Measurements from ENCODE around the gene ADAM12.
"Not testable (repeated sequence)": the region's sequence is repeated elsewhere in the genome, so short reads cannot be mapped to it uniquely, and the experiment has no call there.

ADAM12 gene

GRCh38 chr10:126208726-126209302 lies 179.5 kb downstream of the ADAM12 start:
- no peak for DNase-seq

- DNase-seq: no peak
These were observed 180.4 kb downstream of the ADAM12 start for GRCh38 chr10:126207851-126208250.

DNA sequence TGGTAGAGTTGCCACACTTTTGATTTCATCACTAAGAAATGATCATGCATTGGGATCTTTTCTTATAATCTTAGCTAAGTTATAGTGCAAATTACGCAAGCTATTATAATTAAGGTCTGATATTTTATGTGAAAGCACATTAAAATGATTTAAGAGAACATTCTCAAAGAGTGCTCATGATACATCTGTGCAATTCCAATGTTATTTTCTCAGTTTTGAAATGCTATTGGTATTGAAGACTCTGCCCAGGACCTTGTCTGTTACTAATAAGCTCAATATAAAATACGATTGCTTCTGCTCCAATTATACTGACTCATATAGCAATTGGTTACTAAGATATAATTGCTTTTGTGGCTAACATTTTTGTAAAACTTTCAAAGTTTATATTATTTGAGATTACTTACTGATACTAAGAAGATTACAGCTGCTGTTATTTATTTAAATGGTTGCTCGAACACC lies 180.9 kb downstream of the ADAM12 start:
- DNase-seq: no peak

GRCh38 chr10:126205486-126206205 lies 182.6 kb downstream of the ADAM12 start:
- no peak for DNase-seq

- DNase-seq: no peak
These were observed 184.0 kb downstream of the ADAM12 start for GRCh38 chr10:126204320-126204719.

- no peak for DNase-seq
These were observed 184.5 kb downstream of the ADAM12 start for GRCh38 chr10:126203746-126204145.

- no peak for DNase-seq
These were observed 186.7 kb downstream of the ADAM12 start for GRCh38 chr10:126201603-126202002.

- no peak for DNase-seq
These were observed 188.9 kb downstream of the ADAM12 start for GRCh38 chr10:126199221-126199998.

DNA sequence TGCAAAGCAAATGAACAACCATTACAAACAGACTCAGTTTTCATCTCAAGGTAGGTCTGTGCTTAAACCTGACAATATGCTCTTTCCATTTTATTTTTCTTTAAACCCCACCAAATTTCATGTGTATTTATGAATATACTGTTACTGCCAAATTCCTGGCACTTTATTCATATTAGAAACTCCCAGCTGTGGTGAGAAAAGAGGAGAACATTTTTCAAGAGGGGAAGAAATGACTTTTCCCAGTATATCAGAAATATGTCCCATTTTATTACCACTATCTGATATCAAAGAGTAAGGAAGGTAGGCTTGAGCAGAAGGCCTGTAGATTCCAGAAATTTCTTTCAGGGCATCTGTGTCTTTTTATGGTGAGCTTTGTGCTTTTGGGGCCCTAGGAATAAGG lies 189.6 kb downstream of the ADAM12 start:
- DNase-seq: no peak

DNA sequence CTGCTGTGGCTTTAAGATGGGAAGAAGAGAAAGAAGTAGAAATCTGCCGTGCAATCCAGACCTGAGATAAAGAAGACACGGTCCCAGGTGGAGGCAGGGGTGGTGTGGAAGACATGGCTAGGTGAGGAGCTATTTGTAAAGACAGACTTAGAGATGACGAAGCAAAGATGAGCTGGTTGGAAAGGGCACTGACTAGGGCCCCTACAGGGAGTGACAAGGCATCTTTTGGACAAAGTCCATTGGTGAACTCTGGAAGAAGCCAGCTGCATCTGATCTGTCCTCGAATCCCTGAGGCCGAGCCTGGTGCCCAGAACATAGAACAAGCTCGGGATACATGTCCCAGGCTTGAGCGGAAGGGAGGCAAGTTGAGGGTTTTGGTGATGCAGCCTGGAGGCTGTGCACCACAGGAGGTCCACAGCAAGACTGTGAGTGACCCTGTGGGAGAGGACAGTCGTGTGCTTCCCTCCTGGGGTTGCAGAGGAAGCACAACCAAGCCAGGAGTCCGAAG lies 191.2 kb downstream of the ADAM12 start:
- no peak for DNase-seq

- DNase-seq: no peak
These were observed 192.0 kb downstream of the ADAM12 start for GRCh38 chr10:126196281-126196680.

DNA sequence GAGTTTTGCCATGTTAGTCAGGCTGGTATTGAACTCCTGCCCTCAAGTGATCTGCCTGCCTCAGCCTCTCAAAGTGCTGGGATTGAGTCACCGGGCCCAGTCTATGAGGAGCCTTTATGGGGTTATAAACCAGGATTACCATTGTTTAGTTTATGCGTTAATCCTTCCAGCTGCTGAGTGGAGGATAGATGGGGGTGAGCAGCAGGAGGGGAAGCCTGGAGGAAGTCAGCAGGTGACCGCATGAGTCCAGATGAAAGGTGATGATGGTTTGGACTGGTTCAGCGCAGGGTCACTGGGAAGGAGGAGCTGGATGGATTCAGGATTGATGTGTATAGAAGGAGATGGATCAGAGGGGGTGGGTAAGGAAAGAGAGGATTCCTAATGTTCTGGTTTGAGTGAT lies 197.1 kb downstream of the ADAM12 start:
- DNase-seq: no peak

GRCh38 chr10:126188679-126189200 lies 199.5 kb downstream of the ADAM12 start:
- DNase-seq: no peak

DNA sequence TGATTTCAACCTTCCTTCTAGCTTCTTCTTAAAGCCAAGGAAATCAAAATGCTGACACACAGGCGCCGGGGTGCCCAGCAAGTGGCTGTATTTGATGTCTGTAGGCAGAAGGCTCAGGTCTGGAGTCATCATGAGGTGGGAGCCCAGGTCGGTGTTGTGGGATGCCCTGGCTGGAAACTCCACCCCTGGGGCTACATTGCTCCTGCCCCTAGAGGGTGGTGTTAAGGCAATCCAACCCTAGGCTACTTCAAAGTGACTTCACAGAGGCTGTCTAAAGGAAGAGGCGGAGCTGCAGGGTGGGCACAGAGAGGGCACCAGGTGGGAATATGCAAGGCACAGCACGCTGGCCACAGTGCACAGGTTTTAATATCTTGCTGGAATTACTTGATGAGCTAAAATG lies 200.9 kb downstream of the ADAM12 start:
- no peak for DNase-seq

GRCh38 chr10:126186766-126187165 lies 201.5 kb downstream of the ADAM12 start:
- DNase-seq: no peak

- no peak for DNase-seq
These were observed 202.4 kb downstream of the ADAM12 start for GRCh38 chr10:126185676-126186447.

DNA sequence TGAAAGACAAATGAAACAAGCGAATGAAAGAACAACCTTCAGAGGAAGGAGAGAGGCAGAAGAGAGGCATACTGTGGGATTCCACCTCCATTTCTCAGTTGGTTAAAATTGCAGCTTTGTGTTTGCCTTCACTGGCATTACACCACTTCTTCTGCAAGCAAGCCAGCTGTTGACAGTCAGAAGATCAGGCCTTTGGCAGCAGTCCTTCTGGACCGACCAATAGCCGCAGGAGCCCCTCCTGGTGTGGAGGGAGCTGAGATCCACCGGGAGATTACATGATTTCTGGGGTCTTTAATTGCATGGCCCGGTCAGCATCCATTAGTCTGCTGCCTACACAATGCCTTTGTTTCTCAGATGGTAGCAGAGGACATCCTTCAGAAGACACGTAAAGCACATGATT lies 206.7 kb downstream of the ADAM12 start:
- DNase-seq: no peak

DNA sequence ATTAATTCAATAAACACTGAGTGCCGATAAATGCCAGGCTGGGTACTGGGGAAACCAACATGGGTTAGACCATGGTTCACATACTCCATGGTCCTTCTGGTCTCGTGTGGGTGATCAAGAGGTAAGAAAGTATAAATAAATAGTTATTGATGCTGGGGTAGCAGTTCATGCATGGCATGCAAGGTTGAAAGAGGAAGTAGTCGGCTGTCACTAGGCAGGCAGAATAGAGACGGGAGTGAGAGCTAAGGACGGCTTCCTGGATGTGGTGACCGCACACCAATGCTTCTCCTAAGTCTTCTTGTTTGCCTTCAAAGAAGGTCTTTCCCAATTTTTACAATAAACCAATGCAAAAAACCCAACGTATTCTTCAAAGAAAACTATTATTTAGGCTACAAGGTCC lies 208.6 kb downstream of the ADAM12 start:
- no peak for DNase-seq

DNA sequence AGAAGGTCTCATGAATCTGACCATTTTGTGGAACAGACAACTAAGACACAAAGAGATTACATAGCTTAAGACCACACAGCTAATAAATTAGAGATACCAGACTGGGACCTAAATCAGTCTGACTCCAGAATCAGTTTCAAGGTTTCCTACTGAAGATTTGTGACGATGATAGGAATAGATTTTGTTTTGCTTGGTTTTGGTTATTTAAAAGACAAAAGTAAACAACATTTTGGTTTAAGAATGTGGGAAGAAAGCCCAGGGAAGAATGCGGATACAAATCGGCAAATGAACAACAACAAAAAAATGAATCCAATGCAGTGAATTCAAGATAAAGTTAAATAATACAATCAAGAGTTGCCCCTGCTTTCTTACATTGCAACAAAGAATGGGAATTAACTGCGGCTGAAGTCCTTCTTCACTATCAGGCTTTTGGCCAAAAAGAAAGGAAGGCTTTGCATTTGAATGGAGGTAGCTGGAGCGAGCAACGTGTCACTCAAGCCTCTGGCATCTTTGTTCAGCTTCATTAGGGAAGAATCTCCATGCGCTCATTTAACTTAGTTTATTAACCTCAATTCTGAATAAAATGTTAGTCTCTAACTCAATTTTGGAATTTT lies 210.8 kb downstream of the ADAM12 start:
- no peak for DNase-seq

DNA sequence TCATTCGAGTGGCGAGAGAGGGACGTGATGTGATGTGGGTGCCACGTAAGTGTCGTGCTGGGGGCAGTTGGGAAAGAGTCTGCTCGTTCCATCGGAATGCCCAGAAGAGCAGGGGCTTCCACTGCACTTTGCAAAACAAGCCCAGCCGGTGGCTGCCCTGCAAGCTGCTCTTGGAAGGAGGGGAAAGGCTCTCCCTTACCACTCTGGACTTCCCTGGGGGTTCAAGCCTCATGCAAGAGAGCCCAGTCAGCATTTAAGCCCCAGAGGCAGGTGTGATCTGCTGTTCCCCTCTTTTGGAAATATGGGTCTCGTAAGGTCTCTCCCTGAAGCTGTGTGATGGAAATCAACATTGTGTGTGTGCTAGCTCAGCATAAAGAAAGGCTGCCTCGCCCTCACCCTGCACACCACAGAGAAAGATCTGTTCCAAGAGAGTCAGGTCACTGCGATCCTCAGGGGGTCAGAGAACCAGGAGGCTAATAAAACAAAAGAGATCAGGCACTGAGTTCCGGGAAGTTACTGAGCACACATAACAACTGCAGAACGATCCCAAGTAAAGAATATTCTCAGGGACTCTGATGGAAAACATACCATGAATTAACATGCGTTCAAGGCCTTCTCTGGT lies 212.5 kb downstream of the ADAM12 start:
- DNase-seq: no peak

DNA sequence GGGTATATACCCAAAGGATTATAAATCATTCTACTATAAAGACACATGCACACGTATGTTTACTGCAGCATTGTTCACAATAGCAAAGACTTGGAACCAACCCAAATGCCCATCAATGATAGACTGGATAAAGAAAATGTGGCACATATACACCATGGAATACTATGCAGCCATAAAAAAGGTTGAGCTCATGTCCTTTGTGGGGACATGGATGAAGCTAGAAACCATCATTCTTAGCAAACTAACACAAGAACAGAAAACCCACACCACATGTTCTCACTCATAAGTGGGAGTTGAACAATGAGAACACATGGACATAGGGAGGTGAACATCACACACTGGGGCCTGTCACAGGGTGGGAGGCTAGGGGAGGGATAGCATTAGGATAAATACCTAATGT lies 215.5 kb downstream of the ADAM12 start:
- not testable (repeated sequence) for DNase-seq

- DNase-seq: no peak
These were observed 216.7 kb downstream of the ADAM12 start for GRCh38 chr10:126171555-126171954.

All from NCI-H1436 treated with DMSO at 0.1 percent for 48 hours (cell line).